Osteoblast (primary cell): ENCODE results near the gene RAD9B. TPM values are rescaled to one million over a fixed set of nuclear protein-coding genes. Genes with fewer than 3 reads are reported as not detected.

Experiments
- DNase-seq: peaks from one replicate; pipeline ENCODE4 v3.0.0; 2011; ENCODE audit warnings: low spot score, mixed read lengths; ENCODE audit not compliant: insufficient read length; ENCODE audit errors: missing footprints
- H2AFZ ChIP-seq: 2 replicates; pipeline ENCODE4 v1.6.0; 2011; ENCODE audit warnings: mild to moderate bottlenecking, low read length
- H3K27ac ChIP-seq: 2 replicates; pipeline ENCODE4 v1.5.1; 2011; ENCODE audit warnings: mild to moderate bottlenecking, low read depth, low read length, moderate library complexity
- H3K27me3 ChIP-seq: 2 replicates; pipeline ENCODE4 v1.6.0; 2012; ENCODE audit warnings: mild to moderate bottlenecking, control low read depth, inconsistent platforms, low read length, moderate library complexity; ENCODE audit not compliant: insufficient read depth
- H3K36me3 ChIP-seq: 2 replicates; pipeline ENCODE4 v1.5.1; 2011; ENCODE audit warnings: mild to moderate bottlenecking, low read length, control low read depth, moderate library complexity; ENCODE audit not compliant: insufficient read depth
- H3K4me1 ChIP-seq: 2 replicates; pipeline ENCODE4 v1.5.1; 2011; ENCODE audit warnings: mild to moderate bottlenecking, low read length, control low read depth, moderate library complexity; ENCODE audit not compliant: insufficient read depth
- H3K4me2 ChIP-seq: 2 replicates; pipeline ENCODE4 v1.6.0; 2011; ENCODE audit warnings: mild to moderate bottlenecking, low read length; ENCODE audit not compliant: insufficient read depth
- H3K4me3 ChIP-seq: fragments of 200-600 bp; sonication (generic); 3 replicates; pipeline ENCODE4 v1.5.1; 2012; ENCODE audit warnings: mild to moderate bottlenecking, low read length, inconsistent platforms; ENCODE audit not compliant: insufficient read depth
- H3K79me2 ChIP-seq: 2 replicates; pipeline ENCODE4 v1.6.0; 2012; ENCODE audit warnings: mild to moderate bottlenecking, low read length, control low read depth, inconsistent platforms; ENCODE audit not compliant: insufficient read depth
- H3K9me3 ChIP-seq: 2 replicates; pipeline ENCODE4 v1.5.1; 2011; ENCODE audit warnings: low read depth, low read length, control low read depth
- H4K20me1 ChIP-seq: 2 replicates; pipeline ENCODE4 v1.6.0; 2012; ENCODE audit warnings: mild to moderate bottlenecking, low read length, control low read depth; ENCODE audit not compliant: insufficient read depth
- small RNA-seq: library from RNA; depleted of rRNA; stranded (forward); fragments of <200 nt; gene quantifications from one replicate; pipeline ENCODE3, GENCODE V24; 2012
- total RNA-seq: library from RNA; depleted of rRNA; stranded (reverse); fragments of >200 nt; gene quantifications from 2 replicates; pipeline ENCODE4 v1.2.3, GENCODE V29; 2012
- TF ChIP-seq, protein P1 (sequence below): IDR thresholded peaks from 2 replicates; pipeline ENCODE4 v1.5.1; 2011; ENCODE audit warnings: mild to moderate bottlenecking, low read depth, low read length, moderate library complexity; ENCODE audit errors: extremely low read depth

Gene RAD9B
- total RNA-seq, 1 donor: 0.36 TPM

DNA sequence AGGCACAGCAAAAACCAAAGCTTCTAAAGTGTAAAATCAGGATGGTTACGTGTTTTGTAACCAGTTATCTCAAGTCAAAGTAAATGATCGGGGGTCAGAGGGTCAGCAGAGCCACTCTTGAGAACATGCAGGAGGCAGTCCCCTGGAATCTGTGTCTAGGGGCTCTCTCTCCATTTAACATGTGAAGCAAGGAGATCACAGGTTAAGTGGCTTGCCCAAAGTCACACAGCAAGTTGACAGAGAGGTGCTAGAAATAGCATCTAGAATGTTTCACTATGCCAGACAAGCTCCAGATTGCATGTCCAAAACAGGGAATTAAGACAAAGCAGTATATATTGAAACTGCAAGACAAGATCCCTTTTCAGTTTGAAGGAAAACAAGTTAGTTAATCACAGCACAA lies 47.6 kb downstream of the RAD9B start:
- H4K20me1 ChIP-seq: peaks cover 41% of the 10 kb centered on the region
- H3K79me2 ChIP-seq: peaks cover 11% of the 10 kb centered on the region

DNA sequence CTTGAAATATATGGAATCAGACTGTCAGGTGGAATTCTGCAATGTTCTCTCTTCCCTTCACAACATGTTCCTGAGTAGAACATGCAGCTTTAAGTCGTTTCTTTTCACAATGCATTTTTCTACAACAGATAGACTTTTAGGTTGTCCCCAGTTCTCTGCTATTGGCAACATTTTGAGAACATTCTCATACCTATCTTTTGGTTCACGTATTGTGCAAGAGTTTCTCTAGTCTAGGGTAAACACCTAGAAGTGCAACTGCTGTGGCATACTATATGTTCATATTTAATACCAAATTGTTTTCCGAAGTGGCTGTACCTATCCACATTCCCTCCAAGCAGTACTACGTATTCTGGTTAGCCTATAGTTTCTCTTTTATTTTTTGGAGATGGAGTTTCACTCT lies 48.9 kb downstream of the RAD9B start:
- no peak for DNase-seq
- Histone ChIP-seq H3K4me3 (no peak overlapping the region), H3K27ac (no peak overlapping the region), H3K9me3 (no peaks in the 10 kb centered on the region), H4K20me1 (peaks cover 39% of the 10 kb centered on the region), H3K4me1 (peaks cover 27% of the 10 kb centered on the region), H3K27me3 (no peaks in the 10 kb centered on the region), H3K4me2 (no peak overlapping the region), H3K36me3 (no peaks in the 10 kb centered on the region), H2AFZ (no peak overlapping the region), H3K79me2 (peaks cover 16% of the 10 kb centered on the region)
- TF ChIP-seq, protein P1, sequence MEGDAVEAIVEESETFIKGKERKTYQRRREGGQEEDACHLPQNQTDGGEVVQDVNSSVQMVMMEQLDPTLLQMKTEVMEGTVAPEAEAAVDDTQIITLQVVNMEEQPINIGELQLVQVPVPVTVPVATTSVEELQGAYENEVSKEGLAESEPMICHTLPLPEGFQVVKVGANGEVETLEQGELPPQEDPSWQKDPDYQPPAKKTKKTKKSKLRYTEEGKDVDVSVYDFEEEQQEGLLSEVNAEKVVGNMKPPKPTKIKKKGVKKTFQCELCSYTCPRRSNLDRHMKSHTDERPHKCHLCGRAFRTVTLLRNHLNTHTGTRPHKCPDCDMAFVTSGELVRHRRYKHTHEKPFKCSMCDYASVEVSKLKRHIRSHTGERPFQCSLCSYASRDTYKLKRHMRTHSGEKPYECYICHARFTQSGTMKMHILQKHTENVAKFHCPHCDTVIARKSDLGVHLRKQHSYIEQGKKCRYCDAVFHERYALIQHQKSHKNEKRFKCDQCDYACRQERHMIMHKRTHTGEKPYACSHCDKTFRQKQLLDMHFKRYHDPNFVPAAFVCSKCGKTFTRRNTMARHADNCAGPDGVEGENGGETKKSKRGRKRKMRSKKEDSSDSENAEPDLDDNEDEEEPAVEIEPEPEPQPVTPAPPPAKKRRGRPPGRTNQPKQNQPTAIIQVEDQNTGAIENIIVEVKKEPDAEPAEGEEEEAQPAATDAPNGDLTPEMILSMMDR: no peak

More for the DNA sequence above, 47.6 kb downstream of the RAD9B start:
- H3K4me1 ChIP-seq: peaks cover 24% of the 10 kb centered on the region
- TF ChIP-seq, protein P1: no peak
- no peak overlapping the region for H3K27ac ChIP-seq
- H3K4me2 ChIP-seq: no peak overlapping the region
- no peaks in the 10 kb centered on the region for H3K36me3 ChIP-seq
- no peak overlapping the region for H2AFZ ChIP-seq
- DNase-seq: peak; percentile 27
- no peak overlapping the region for H3K4me3 ChIP-seq
- H3K27me3 ChIP-seq: no peaks in the 10 kb centered on the region
- no peaks in the 10 kb centered on the region for H3K9me3 ChIP-seq

Small RNA genes lying within 50 kb of the gene (small RNA-seq; reads per million reads assigned to genes)
- gene RF00278: not detected

Other genes with a start within 250 kb of the RAD9B start
- 105 and 107 TPM in 2 replicates for gene ATP2A2, start 221.1 kb upstream of the RAD9B start, total RNA-seq
- 28.0 and 31.5 TPM in 2 replicates for gene ANAPC7, start 98.6 kb upstream of the RAD9B start, total RNA-seq
- 258 and 263 TPM in 2 replicates for gene ARPC3, start 52.0 kb upstream of the RAD9B start, total RNA-seq
- gene GPN3, start 34.1 kb upstream of the RAD9B start, total RNA-seq: 10.9 and 12.3 TPM in 2 replicates
- gene FAM216A, start 33.5 kb upstream of the RAD9B start, total RNA-seq: 7.2 and 8.3 TPM in 2 replicates
- 51.4 and 54.8 TPM in 2 replicates for gene VPS29, start 220 bp upstream of the RAD9B start, total RNA-seq
- gene PPTC7, start 81.0 kb downstream of the RAD9B start, total RNA-seq: 7.6 and 8.5 TPM in 2 replicates
- gene TCTN1, start 111.8 kb downstream of the RAD9B start, total RNA-seq: 45.2 and 61.9 TPM in 2 replicates
- 2.1 and 2.9 TPM in 2 replicates for gene HVCN1, start 186.8 kb downstream of the RAD9B start, total RNA-seq
- gene PPP1CC, start 240.6 kb downstream of the RAD9B start, total RNA-seq: 107 and 114 TPM in 2 replicates